Mammary microvascular endothelial cell (primary cell): Measurements from ENCODE around the gene FUBP3. TPM values are rescaled to one million over a fixed set of nuclear protein-coding genes. Genes with fewer than 3 reads are reported as not detected.

Experiments
- total RNA-seq: library from RNA; depleted of rRNA; stranded (reverse); fragments of >200 nt; gene quantifications from 2 replicates; pipeline ENCODE4 v1.2.3, GENCODE V29; 2015

Gene FUBP3, protein sequence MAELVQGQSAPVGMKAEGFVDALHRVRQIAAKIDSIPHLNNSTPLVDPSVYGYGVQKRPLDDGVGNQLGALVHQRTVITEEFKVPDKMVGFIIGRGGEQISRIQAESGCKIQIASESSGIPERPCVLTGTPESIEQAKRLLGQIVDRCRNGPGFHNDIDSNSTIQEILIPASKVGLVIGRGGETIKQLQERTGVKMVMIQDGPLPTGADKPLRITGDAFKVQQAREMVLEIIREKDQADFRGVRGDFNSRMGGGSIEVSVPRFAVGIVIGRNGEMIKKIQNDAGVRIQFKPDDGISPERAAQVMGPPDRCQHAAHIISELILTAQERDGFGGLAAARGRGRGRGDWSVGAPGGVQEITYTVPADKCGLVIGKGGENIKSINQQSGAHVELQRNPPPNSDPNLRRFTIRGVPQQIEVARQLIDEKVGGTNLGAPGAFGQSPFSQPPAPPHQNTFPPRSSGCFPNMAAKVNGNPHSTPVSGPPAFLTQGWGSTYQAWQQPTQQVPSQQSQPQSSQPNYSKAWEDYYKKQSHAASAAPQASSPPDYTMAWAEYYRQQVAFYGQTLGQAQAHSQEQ
- total RNA-seq: 21.5 and 23.4 TPM in 2 replicates

DNA sequence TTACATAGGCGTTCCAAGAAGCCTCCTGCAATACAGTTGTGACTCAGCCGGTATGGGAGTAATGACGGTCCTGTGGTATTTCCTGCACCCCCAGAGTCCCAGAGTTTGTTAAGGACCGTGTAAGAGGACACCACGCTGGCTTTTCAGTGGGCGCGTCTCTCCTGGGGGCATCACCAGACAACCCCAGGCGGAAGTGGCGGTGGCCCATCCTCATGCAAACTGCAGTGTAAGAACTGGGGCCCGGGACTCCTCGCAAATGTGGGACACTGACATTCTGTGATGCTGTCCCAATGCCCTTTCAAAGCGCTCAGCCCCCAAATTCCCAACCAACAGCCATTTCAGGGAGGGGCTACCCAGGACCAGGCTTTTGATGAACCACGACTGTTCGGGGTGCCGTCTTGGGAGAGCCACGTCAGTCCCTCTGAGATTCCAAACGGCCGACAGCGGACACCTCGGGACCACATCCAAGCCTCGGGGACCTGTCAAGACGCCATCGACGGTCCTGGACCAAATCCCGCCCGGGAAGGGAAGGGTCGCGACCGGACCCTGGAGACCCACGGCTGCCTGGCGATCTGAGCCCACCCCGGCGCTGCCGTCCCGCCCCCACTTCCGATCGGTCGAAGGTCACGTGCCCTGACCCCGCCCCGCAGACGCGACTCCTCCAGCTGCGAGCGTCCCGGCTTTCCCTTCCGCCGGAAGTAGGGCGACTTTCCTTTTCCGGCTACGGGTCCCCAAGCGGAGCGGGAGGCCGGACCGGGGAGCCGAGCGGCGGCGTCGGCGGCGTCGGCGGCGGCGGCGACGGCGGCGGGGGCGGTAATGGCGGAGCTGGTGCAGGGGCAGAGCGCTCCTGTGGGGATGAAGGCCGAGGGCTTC lies at the start of gene FUBP3:
FUBP3 (plus strand) TSS at position 713 of the 873 bp plus-strand sequence; CDS start at position 817, 104 bp downstream.

DNA sequence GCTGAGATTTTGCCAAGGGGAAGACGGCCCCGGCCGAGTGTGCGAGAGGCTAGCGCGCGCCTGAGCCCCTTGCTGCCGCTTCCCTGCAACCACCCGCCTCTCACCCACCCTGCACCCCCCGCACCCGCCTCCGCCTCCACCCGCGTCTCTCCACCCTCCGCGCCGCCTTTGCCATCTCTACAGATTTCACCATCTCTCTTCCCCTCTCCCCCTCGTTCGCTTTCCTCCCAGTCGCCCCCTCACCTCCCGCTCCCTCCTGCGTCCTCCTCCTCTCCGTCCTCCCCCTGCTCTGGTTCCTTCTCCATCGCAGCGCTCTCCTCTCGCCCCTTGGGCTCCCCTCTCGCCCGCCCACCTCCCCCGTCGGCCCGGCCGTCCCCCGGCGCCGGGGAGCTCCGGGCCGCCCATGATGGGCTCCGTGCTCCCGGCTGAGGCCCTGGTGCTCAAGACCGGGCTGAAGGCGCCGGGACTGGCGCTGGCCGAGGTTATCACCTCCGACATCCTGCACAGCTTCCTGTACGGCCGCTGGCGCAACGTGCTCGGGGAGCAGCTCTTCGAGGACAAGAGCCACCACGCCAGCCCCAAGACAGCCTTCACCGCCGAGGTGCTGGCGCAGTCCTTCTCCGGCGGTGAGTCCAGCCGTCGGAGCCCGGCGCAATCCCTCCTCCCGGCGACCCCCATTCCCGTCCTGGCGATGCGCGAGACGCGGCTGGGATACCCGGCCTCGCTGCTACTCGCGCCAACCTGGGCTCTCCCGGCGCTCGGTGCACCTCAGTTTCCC lies 85.1 kb downstream of the FUBP3 start, which contains the start of gene PRDM12:
PRDM12 (plus strand) TSS at position 344 of the 778 bp plus-strand sequence; CDS start at position 404, 60 bp downstream.

Other genes with a start within 250 kb of the FUBP3 start
- gene ASS1, start 134.6 kb upstream of the FUBP3 start, total RNA-seq: 1.7 and 1.8 TPM in 2 replicates
- gene PRDM12, start 85.0 kb downstream of the FUBP3 start, total RNA-seq: not detected in 2 replicates
- gene EXOSC2, start 114.2 kb downstream of the FUBP3 start, total RNA-seq: 37.8 and 38.0 TPM in 2 replicates